SK-N-SH (cell line): ENCODE measurements around the gene KCNJ11. TPM values are rescaled to one million over a fixed set of nuclear protein-coding genes. Genes with fewer than 3 reads are reported as not detected.

Experiments used
- CTCF ChIA-PET: fragments of 300-600, 350-600 bp; formaldehyde crosslinking; extraction: SDS; loops from one replicate; lab custom pipeline; 2021; lab: Yijun Ruan, JAX
- POLR2A ChIA-PET: fragments of 350-600 bp; sonication (Branson Sonifier 250); formaldehyde crosslinking; extraction: SDS; loops from one replicate; lab custom pipeline; 2020; ENCODE audit warnings: antibody characterized with exemption, inconsistent platforms; lab: Yijun Ruan, JAX
- DNase-seq: peaks from one replicate; pipeline ENCODE4 v3.0.0; 2012
- H2AFZ ChIP-seq: fragments of 200-600 bp; sonication (generic); 2 replicates; pipeline ENCODE4 v1.8.1; 2016; ENCODE audit warnings: antibody characterized with exemption, mild to moderate bottlenecking, low read depth
- H3F3A ChIP-seq: fragments of 200-600 bp; sonication (generic); replicated peaks from 2 replicates; pipeline ENCODE3; 2016; ENCODE audit warnings: antibody characterized with exemption, mild to moderate bottlenecking; ENCODE audit not compliant: insufficient read depth
- H3K27ac ChIP-seq, 2 experiments: fragments of 200-500 bp in 1 of 2; fragments of 200-600 bp in 1 of 2; sonication (Bioruptor generic) in 1 of 2; sonication (generic), shearing (Covaris generic) in 1 of 2; 2 replicates each; pipeline versions ENCODE4 v1.5.1 to v1.6.1; 2014 to 2016; ENCODE audit warnings: low read depth in 2 of 2, inconsistent platforms in 1 of 2, low read length in 1 of 2, mild to moderate bottlenecking in 1 of 2, mixed read lengths in 1 of 2
- H3K27me3 ChIP-seq: fragments of 200-600 bp; sonication (generic), shearing (Covaris generic); 2 replicates; pipeline ENCODE4 v1.6.1; 2016; ENCODE audit warnings: mixed run types; ENCODE audit not compliant: insufficient read depth
- H3K36me3 ChIP-seq, 2 experiments: fragments of 200-500 bp in 1 of 2; fragments of 200-600 bp in 1 of 2; sonication (Bioruptor generic) in 1 of 2; sonication (generic) in 1 of 2; replicated peaks in 1 of 2; 2 replicates each; pipeline versions ENCODE3 to v1.5.1; 2014 to 2016; ENCODE audit warnings: low read length in 1 of 2, mild to moderate bottlenecking in 1 of 2; ENCODE audit not compliant: insufficient read depth in 2 of 2, control insufficient read depth in 1 of 2
- H3K4me1 ChIP-seq, 2 experiments: fragments of 200-500 bp in 1 of 2; fragments of 200-600 bp in 1 of 2; sonication (Bioruptor generic) in 1 of 2; sonication (generic), shearing (Covaris generic) in 1 of 2; 2 replicates each; pipeline versions ENCODE4 v1.5.1 to v1.6.1; 2014 to 2016; ENCODE audit warnings: low read depth in 1 of 2, low read length in 1 of 2, mixed run types in 1 of 2; ENCODE audit not compliant: insufficient read depth in 2 of 2, control insufficient read depth in 1 of 2
- H3K4me2 ChIP-seq: fragments of 200-600 bp; sonication (generic), shearing (Covaris generic); 2 replicates; pipeline ENCODE4 v1.6.1; 2017; ENCODE audit warnings: mixed run types
- H3K4me3 ChIP-seq, 2 experiments: fragments of 200-500 bp in 1 of 2; fragments of 200-600 bp in 1 of 2; sonication (Bioruptor generic) in 1 of 2; sonication (generic), shearing (Covaris generic) in 1 of 2; 2 replicates each; pipeline versions ENCODE4 v1.5.1 to v1.8.1; 2014 to 2016; ENCODE audit warnings: low read depth in 2 of 2, inconsistent platforms in 1 of 2, low read length in 1 of 2, mild to moderate bottlenecking in 1 of 2, mixed read lengths in 1 of 2, moderate library complexity in 1 of 2
- H3K79me2 ChIP-seq: fragments of 200-600 bp; sonication (generic); 2 replicates; pipeline ENCODE4 v1.8.1; 2017; ENCODE audit warnings: mild to moderate bottlenecking; ENCODE audit not compliant: insufficient read depth
- H3K9ac ChIP-seq: fragments of 200-600 bp; sonication (generic); 2 replicates; pipeline ENCODE4 v1.6.1; 2017; ENCODE audit warnings: mixed run types
- H3K9me2 ChIP-seq: fragments of 200-600 bp; sonication (generic); 2 replicates; pipeline ENCODE4 v1.6.1; 2017; ENCODE audit warnings: mixed run types
- H3K9me3 ChIP-seq: fragments of 200-600 bp; sonication (generic); 2 replicates; pipeline ENCODE4 v1.6.1; 2017; ENCODE audit warnings: mixed run types, mild to moderate bottlenecking, moderate library complexity
- H4K20me1 ChIP-seq: fragments of 200-600 bp; sonication (generic); 2 replicates; pipeline ENCODE4 v1.6.1; 2017; ENCODE audit warnings: mild to moderate bottlenecking, mixed run types; ENCODE audit not compliant: insufficient read depth
- ELF1 ChIP-seq: IDR thresholded peaks from 2 replicates; pipeline ENCODE4 v1.4.0; 2012
- FOXJ3 ChIP-seq: sonication (generic); formaldehyde crosslinking; IDR thresholded peaks from 2 replicates; pipeline ENCODE4 v1.5.1; 2020; ENCODE audit warnings: mild to moderate bottlenecking, missing genetic modification reagents
- FOXM1 ChIP-seq: IDR thresholded peaks from 2 replicates; pipeline ENCODE4 v1.4.0; 2012; ENCODE audit warnings: low read depth, mild to moderate bottlenecking
- GABPA ChIP-seq: IDR thresholded peaks from 2 replicates; pipeline ENCODE4 v1.4.0; 2012; ENCODE audit warnings: low read depth, mild to moderate bottlenecking
- GATA2 ChIP-seq: sonication (generic); formaldehyde crosslinking; IDR thresholded peaks from 2 replicates; pipeline ENCODE4 v1.5.0; 2020; ENCODE audit warnings: mild to moderate bottlenecking, missing genetic modification reagents
- IRF3 ChIP-seq: fragments of 150-350 bp; IDR thresholded peaks from 2 replicates; pipeline ENCODE4 v1.6.1; 2016; ENCODE audit warnings: mild to moderate bottlenecking, low read depth, low read length
- JUND ChIP-seq: IDR thresholded peaks from 2 replicates; pipeline ENCODE4 v1.4.0; 2012
- MXI1 ChIP-seq: IDR thresholded peaks from 2 replicates; pipeline ENCODE4 v1.6.1; 2012; ENCODE audit warnings: mild to moderate bottlenecking, low read depth, low read length, improper control_type of control experiment
- NFIC ChIP-seq: IDR thresholded peaks from 2 replicates; pipeline ENCODE4 v1.4.0; 2012; ENCODE audit warnings: borderline replicate concordance
- PBX3 ChIP-seq: IDR thresholded peaks from 2 replicates; pipeline ENCODE4; 2012
- POLR2AphosphoS5 ChIP-seq: IDR thresholded peaks from 2 replicates; pipeline ENCODE4 v1.6.1; 2012; ENCODE audit warnings: low read depth, low read length
- RCOR1 ChIP-seq: fragments of 150-350 bp; IDR thresholded peaks from 2 replicates; pipeline ENCODE4 v1.6.1; 2017; ENCODE audit warnings: antibody characterized with exemption, low read length
- REST ChIP-seq: IDR thresholded peaks from 2 replicates; pipeline ENCODE4 v1.6.1; 2012; ENCODE audit warnings: mild to moderate bottlenecking, low read depth, low read length, moderate library complexity
- SIN3A ChIP-seq: IDR thresholded peaks from 2 replicates; pipeline ENCODE4 v1.6.1; 2012; ENCODE audit warnings: low read depth, mild to moderate bottlenecking, low read length, moderate library complexity, borderline replicate concordance
- TAF1 ChIP-seq: IDR thresholded peaks from 2 replicates; pipeline ENCODE4 v1.6.1; 2012; ENCODE audit warnings: low read depth, mild to moderate bottlenecking, low read length, moderate library complexity, borderline replicate concordance
- TCF12 ChIP-seq: IDR thresholded peaks from 2 replicates; pipeline ENCODE4 v1.4.0; 2012
- TEAD4 ChIP-seq: IDR thresholded peaks from 2 replicates; pipeline ENCODE4 v1.4.0; 2012; ENCODE audit warnings: mild to moderate bottlenecking, borderline replicate concordance; ENCODE audit not compliant: insufficient read depth
- ZBTB33 ChIP-seq: IDR thresholded peaks from 2 replicates; pipeline ENCODE4 v1.4.0; 2012; ENCODE audit warnings: low read depth, borderline replicate concordance
- WGBS: methylation state at CpG from one replicate; pipeline ENCODE4 v1.1.6; 2017; ENCODE audit warnings: low lambda C conversion rate; 5-methylcytosine and 5-hydroxymethylcytosine counted together
- polyA plus RNA-seq, 3 experiments: library from polyadenylated mRNA; depleted of rRNA; stranded (reverse); fragments of >200 nt; gene quantifications; 2 replicates each; pipeline ENCODE4 v1.2.3, GENCODE V29; 2012

KCNJ11 gene
- polyA plus RNA-seq, 1 of the 3 experiments (the other 2 are of a cell fraction), result 0.23 TPM

GRCh38 chr11:17415523-17416104, 27.2 kb upstream of the KCNJ11 start:
- H3K4me2 ChIP-seq, result no peak overlapping the region
- no peak for TF ChIP-seq ELF1
- no peak for TF ChIP-seq PBX3
- TF ChIP-seq MXI1, result no peak
- no peak for TF ChIP-seq JUND
- no peak for TF ChIP-seq RCOR1
- no peak for TF ChIP-seq GATA2 (CRISPR knock-in tag)
- no peak for TF ChIP-seq NFIC
- TF ChIP-seq FOXJ3 (CRISPR knock-in tag), result no peak
- no peak for TF ChIP-seq FOXM1
- TF ChIP-seq POLR2AphosphoS5, result no peak
- no peak for TF ChIP-seq TCF12
- no peak for TF ChIP-seq IRF3
- TF ChIP-seq SIN3A, result no peak
- no peak overlapping the region for H3K9ac ChIP-seq
- H3K9me2 ChIP-seq, result no peaks in the 10 kb centered on the region
- ChIA-PET CTCF (interaction anchor here (0.8 to 1.0 kb wide), 2 partner anchors 11 to 16 kb away, joined by 3 read pairs; no protein-coding TSS in a partner anchor), POLR2A (interaction anchor here (0.7 kb wide), 1 partner anchor 148 kb away, joined by 3 read pairs; no protein-coding TSS in a partner anchor)
- no peak overlapping the region for H3K4me3 ChIP-seq
- no peak for DNase-seq
- no peaks in the 10 kb centered on the region for H3K79me2 ChIP-seq
- WGBS, result 23% methylated on average over 5 of the region's 6 CpGs
- H2AFZ ChIP-seq, result no peak overlapping the region
- no peaks in the 10 kb centered on the region for H4K20me1 ChIP-seq
- H3K27ac ChIP-seq, result no peak overlapping the region
- no peaks in the 10 kb centered on the region for H3F3A ChIP-seq
- H3K4me1 ChIP-seq, result no peaks in the 10 kb centered on the region; a peak in 1 of 4 replicates
- no peaks in the 10 kb centered on the region for H3K9me3 ChIP-seq
- no peaks in the 10 kb centered on the region for H3K36me3 ChIP-seq
- H3K27me3 ChIP-seq, result peaks cover 4% of the 10 kb centered on the region; the same call in 1 of the 2 replicates

- Histone ChIP-seq H4K20me1 (no peaks in the 10 kb centered on the region), H3K4me3 (no peak overlapping the region), H3K27me3 (no peaks in the 10 kb centered on the region; the same call in 1 of the 2 replicates), H3K9ac (no peak overlapping the region), H3K79me2 (no peaks in the 10 kb centered on the region), H3K9me2 (no peaks in the 10 kb centered on the region), H3K4me2 (no peak overlapping the region), H3F3A (no peaks in the 10 kb centered on the region), H3K36me3 (no peaks in the 10 kb centered on the region), H3K27ac (no peak overlapping the region), H3K4me1 (no peaks in the 10 kb centered on the region; a peak in 1 of 4 replicates), H2AFZ (no peak overlapping the region), H3K9me3 (no peaks in the 10 kb centered on the region)
- TF ChIP-seq TEAD4, result no peak
- TF ChIP-seq TAF1, result no peak
- no peak for TF ChIP-seq ZBTB33
- TF ChIP-seq REST, result no peak
- TF ChIP-seq GABPA, result no peak
- 29% methylated on average over 1 of the region's 5 CpGs for WGBS
- no peak for DNase-seq
- ChIA-PET POLR2A (interaction anchor here (0.7 kb wide), 1 partner anchor 148 kb away, joined by 3 read pairs; no protein-coding TSS in a partner anchor), CTCF (interaction anchor here (0.8 to 1.0 kb wide), 2 partner anchors 10 to 15 kb away, joined by 3 read pairs; no protein-coding TSS in a partner anchor)
Observed at GRCh38 chr11:17414992-17415391, 26.5 kb upstream of the KCNJ11 start.
